Transverse colon (tissue), 3 donors: ENCODE results near the gene TIMP1.

Experiments used
- EP300 ChIP-seq: sonication (generic); formaldehyde crosslinking; IDR thresholded peaks from one replicate; pipeline ENCODE4 v1.6.1; 2017; ENCODE audit warnings: antibody characterized with exemption, low read depth
- TF ChIP-seq, protein P1 (sequence below), 5 experiments: fragments of 200-600 bp in 3 of 5; fragments of 450-650 bp in 2 of 5; sonication (generic) in 3 of 5; IDR thresholded peaks; 1 replicate in 2 of 5; 2 replicates in 3 of 5; pipeline ENCODE4 v1.5.1; 2016 to 2017; ENCODE audit warnings: antibody characterized with exemption in 5 of 5, inconsistent platforms in 3 of 5, mild to moderate bottlenecking in 2 of 5, moderate library complexity in 1 of 5

DNA sequence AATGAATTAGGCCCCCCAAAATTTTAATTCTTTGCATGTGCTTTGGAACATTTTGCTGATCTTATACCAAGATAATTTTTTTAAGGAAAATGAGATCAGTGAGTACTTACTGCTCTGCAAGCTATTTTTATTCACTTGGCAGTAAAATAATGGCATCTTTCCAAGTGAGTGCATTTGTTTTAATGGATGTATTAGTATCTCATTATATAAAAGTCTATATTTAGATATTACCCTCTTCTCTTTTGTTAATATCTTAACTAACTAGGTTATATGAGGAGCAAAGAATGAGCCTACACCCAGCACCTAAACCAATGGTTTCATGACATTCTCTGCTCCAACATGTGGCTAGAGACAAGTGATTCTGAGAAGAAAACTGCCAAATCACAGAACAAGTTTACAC is 42.4 kb upstream of the TIMP1 start:
- TF ChIP-seq EP300 = no peak
- TF ChIP-seq, protein P1, sequence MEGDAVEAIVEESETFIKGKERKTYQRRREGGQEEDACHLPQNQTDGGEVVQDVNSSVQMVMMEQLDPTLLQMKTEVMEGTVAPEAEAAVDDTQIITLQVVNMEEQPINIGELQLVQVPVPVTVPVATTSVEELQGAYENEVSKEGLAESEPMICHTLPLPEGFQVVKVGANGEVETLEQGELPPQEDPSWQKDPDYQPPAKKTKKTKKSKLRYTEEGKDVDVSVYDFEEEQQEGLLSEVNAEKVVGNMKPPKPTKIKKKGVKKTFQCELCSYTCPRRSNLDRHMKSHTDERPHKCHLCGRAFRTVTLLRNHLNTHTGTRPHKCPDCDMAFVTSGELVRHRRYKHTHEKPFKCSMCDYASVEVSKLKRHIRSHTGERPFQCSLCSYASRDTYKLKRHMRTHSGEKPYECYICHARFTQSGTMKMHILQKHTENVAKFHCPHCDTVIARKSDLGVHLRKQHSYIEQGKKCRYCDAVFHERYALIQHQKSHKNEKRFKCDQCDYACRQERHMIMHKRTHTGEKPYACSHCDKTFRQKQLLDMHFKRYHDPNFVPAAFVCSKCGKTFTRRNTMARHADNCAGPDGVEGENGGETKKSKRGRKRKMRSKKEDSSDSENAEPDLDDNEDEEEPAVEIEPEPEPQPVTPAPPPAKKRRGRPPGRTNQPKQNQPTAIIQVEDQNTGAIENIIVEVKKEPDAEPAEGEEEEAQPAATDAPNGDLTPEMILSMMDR (IDR thresholded peaks at IDR 0.05) = no peak
